HG03064 (cell line): Measurements from ENCODE around the gene CA6.
"Not testable (repeated sequence)": the region's sequence is repeated elsewhere in the genome, so short reads cannot be mapped to it uniquely, and the experiment has no call there.

ENCODE experiments used
- ATAC-seq: cut with Tn5 transposase; IDR thresholded peaks from one replicate; pipeline ENCODE4 v1.9.1; 2021; ENCODE audit warnings: low read depth; ENCODE audit not compliant: unreplicated experiment

The CA6 gene

GRCh38 chr1:9004031-9004699 is 58.5 kb downstream of the CA6 start:
- ATAC-seq = no peak

GRCh38 chr1:9004700-9005394 is 59.2 kb downstream of the CA6 start:
- no peak for ATAC-seq

- no peak for ATAC-seq
These were observed 59.7 kb downstream of the CA6 start for GRCh38 chr1:9005395-9005708.

- ATAC-seq = no peak
These were observed 61.4 kb downstream of the CA6 start for GRCh38 chr1:9006956-9007615.

- ATAC-seq = no peak
These were observed 62.6 kb downstream of the CA6 start for GRCh38 chr1:9008236-9008635.

GRCh38 chr1:9009438-9010370 is 64.0 kb downstream of the CA6 start:
- ATAC-seq = no peak

GRCh38 chr1:9010781-9011323 is 65.2 kb downstream of the CA6 start:
- no peak for ATAC-seq

GRCh38 chr1:9013819-9014218 is 68.2 kb downstream of the CA6 start:
- ATAC-seq = no peak

GRCh38 chr1:9014475-9015375 is 69.1 kb downstream of the CA6 start:
- no peak for ATAC-seq

GRCh38 chr1:9016455-9016854 is 70.8 kb downstream of the CA6 start:
- ATAC-seq = no peak

- ATAC-seq = no peak
These were observed 72.7 kb downstream of the CA6 start for GRCh38 chr1:9018333-9018732.

- no peak for ATAC-seq
These were observed 74.2 kb downstream of the CA6 start for GRCh38 chr1:9019896-9020295.

GRCh38 chr1:9020305-9020704 is 74.6 kb downstream of the CA6 start:
- ATAC-seq = no peak

- ATAC-seq = not testable (repeated sequence)
These were observed 76.5 kb downstream of the CA6 start for GRCh38 chr1:9022026-9022738.

GRCh38 chr1:9022773-9023172 is 77.1 kb downstream of the CA6 start:
- ATAC-seq = no peak
